ENCODE measurements around the gene CPN2.

DNA sequence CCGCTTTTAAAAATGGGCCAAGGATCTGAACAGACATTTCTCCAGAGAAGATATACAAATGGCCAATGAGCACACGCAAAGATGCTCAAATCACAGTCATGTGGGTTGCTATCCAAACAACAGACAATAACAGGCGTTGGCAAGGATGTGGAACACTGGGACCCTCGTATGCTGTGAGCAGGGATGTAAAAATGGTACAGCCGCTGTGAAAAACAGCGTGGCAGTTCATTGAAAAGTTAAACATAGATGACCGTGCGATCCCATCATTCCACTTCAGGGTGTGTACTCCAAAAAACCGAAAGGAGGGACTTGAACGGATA, 25.1 kb upstream of the CPN2 start:
- no peak for TF ChIP-seq CTCF (IDR thresholded peaks at IDR 0.05)
- no peak for TF ChIP-seq POLR2A (IDR thresholded peaks at IDR 0.05)
